Suprapubic skin (tissue), 4 donors: Measurements from ENCODE around the gene WWC2. TPM values are rescaled to one million over a fixed set of nuclear protein-coding genes. Genes with fewer than 3 reads are reported as not detected.

Experiments
- DNase-seq, 2 donors: peaks; one replicate each; pipeline ENCODE4 v3.0.0-alpha.2; 2019; ENCODE audit warnings: low spot score in 2 of 2
- H3K27ac ChIP-seq: fragments of 200-600 bp; sonication (generic); one replicate; pipeline ENCODE4 v1.5.1; 2019
- H3K27me3 ChIP-seq: fragments of 200-600 bp; sonication (generic); one replicate; pipeline ENCODE4 v1.5.1; 2019
- H3K36me3 ChIP-seq: fragments of 200-600 bp; sonication (generic); one replicate; pipeline ENCODE4 v1.5.1; 2019
- H3K4me1 ChIP-seq: fragments of 200-600 bp; sonication (generic); one replicate; pipeline ENCODE4 v1.5.1; 2019
- H3K4me3 ChIP-seq: fragments of 200-600 bp; sonication (generic); one replicate; pipeline ENCODE4 v1.5.1; 2019; ENCODE audit warnings: mild to moderate bottlenecking
- H3K9me3 ChIP-seq: fragments of 200-600 bp; sonication (generic); one replicate; pipeline ENCODE4 v1.5.1; 2019
- EP300 ChIP-seq: sonication (generic); formaldehyde crosslinking; IDR thresholded peaks from one replicate; pipeline ENCODE4 v1.6.1; 2017; ENCODE audit warnings: antibody characterized with exemption
- POLR2A ChIP-seq, 2 donors: fragments of 450-650 bp; IDR thresholded peaks; one replicate each; pipeline ENCODE4 v1.6.1; 2017; ENCODE audit warnings: antibody characterized with exemption in 2 of 2, mild to moderate bottlenecking in 2 of 2, moderate library complexity in 2 of 2
- POLR2AphosphoS5 ChIP-seq, 3 donors: sonication (generic); formaldehyde crosslinking; IDR thresholded peaks; one replicate each; pipeline ENCODE4 v1.6.1; 2017; ENCODE audit warnings: antibody characterized with exemption in 3 of 3
- WGBS: methylation state at CpG from one replicate; pipeline ENCODE4 v1.1.5; 2018; 5-methylcytosine and 5-hydroxymethylcytosine counted together
- total RNA-seq, 4 donors: library from RNA; depleted of rRNA; stranded (reverse); fragments of >200 nt; gene quantifications; one replicate each; pipeline ENCODE4 v1.1.0, GENCODE V29; 2016
- TF ChIP-seq, protein P1 (sequence below), 2 donors: fragments of 200-600 bp in 1 of 2; fragments of 450-650 bp in 1 of 2; sonication (generic) in 1 of 2; IDR thresholded peaks; one replicate each; pipeline ENCODE4 v1.5.1; 2016 to 2019; ENCODE audit warnings: antibody characterized with exemption in 2 of 2, mild to moderate bottlenecking in 1 of 2, moderate library complexity in 1 of 2

WWC2 gene
- total RNA-seq, 4 donors from 2014 or later, result 9.2 to 30.4 (median 15.2) TPM

DNA sequence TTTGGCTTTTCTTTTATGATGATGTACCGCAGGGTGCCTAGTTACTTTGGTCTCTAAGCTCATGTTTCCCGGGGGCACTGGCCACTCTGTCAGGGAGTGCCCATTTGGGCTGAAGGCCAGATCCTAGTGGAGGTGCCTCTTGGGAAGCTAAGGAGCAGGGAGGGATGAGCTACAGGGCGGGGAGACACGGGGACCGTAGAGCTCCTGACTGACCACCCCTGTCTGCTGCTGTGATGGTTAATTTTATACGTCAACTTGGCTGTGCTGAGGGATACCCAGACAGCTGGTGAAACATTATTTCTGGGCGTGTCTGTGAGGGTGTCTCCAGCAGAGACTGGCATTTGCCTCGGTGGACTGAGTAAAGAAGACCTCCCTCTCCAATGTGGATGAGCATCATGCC lies 248.1 kb downstream of the WWC2 start:
- Histone ChIP-seq H3K27ac (no peak overlapping the region), H3K9me3 (no peaks in the 10 kb centered on the region), H3K4me3 (no peak overlapping the region), H3K27me3 (no peaks in the 10 kb centered on the region), H3K4me1 (peaks cover 19% of the 10 kb centered on the region), H3K36me3 (no peaks in the 10 kb centered on the region)
- TF ChIP-seq POLR2AphosphoS5 (IDR thresholded peaks at IDR 0.05), result no peak
- TF ChIP-seq, protein P1, sequence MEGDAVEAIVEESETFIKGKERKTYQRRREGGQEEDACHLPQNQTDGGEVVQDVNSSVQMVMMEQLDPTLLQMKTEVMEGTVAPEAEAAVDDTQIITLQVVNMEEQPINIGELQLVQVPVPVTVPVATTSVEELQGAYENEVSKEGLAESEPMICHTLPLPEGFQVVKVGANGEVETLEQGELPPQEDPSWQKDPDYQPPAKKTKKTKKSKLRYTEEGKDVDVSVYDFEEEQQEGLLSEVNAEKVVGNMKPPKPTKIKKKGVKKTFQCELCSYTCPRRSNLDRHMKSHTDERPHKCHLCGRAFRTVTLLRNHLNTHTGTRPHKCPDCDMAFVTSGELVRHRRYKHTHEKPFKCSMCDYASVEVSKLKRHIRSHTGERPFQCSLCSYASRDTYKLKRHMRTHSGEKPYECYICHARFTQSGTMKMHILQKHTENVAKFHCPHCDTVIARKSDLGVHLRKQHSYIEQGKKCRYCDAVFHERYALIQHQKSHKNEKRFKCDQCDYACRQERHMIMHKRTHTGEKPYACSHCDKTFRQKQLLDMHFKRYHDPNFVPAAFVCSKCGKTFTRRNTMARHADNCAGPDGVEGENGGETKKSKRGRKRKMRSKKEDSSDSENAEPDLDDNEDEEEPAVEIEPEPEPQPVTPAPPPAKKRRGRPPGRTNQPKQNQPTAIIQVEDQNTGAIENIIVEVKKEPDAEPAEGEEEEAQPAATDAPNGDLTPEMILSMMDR (IDR thresholded peaks at IDR 0.05), result no peak
- TF ChIP-seq EP300, result no peak
- no peak for TF ChIP-seq POLR2A (IDR thresholded peaks at IDR 0.05)
- WGBS, result 87% methylated on average over 8 of the region's 8 CpGs
- DNase-seq, result no peak

DNA sequence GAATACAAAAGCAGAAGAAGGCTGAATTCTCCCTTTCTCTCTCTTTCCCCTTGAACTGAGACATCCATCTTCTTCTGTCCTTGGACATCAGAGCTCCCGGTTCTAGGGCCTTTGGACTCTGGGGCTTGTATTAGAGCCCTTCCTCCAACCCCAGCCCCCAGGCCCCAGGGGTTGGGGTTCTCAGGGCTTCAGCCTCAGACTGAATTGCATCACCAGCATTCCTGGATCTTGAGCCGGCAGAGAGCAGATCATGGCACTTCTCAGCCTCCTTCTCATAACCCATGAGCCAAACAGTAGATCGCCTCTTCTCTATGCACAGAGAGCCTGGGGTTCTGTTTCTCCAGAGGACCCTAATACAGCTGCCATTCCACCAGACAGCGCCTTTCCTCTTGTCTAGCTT lies 248.5 kb downstream of the WWC2 start:
- no peaks in the 10 kb centered on the region for H3K27me3 ChIP-seq
- TF ChIP-seq, protein P1 (IDR thresholded peaks at IDR 0.05), result no peak
- no peak for TF ChIP-seq EP300
- no peak for TF ChIP-seq POLR2A (IDR thresholded peaks at IDR 0.05)
- WGBS, result 95% methylated on average over 3 of the region's 4 CpGs
- H3K4me3 ChIP-seq, result no peak overlapping the region
- H3K27ac ChIP-seq, result no peak overlapping the region
- no peaks in the 10 kb centered on the region for H3K36me3 ChIP-seq
- no peaks in the 10 kb centered on the region for H3K9me3 ChIP-seq
- peaks cover 19% of the 10 kb centered on the region for H3K4me1 ChIP-seq
- no peak for DNase-seq

DNA sequence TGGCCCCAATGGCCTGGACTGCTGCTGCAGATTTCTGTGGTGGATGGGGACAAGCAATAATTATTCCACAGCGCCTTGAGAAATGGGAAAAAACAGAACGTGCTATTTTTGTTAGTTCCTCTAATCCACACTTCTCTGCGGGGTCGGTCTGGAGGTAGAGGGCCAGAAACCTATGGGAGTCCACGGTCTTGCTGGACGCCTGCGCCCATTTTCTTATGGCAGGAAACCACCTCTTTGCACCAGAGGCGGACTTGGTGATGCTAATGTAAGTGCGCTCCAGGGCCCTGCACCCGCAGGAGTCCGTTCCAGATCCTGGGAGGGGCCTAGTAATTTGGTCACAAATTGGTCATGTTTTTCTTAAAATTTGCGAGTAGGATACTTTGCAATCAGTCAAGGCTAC lies 249.1 kb downstream of the WWC2 start:
- peaks cover 18% of the 10 kb centered on the region for H3K4me1 ChIP-seq
- DNase-seq, result no peak
- H3K9me3 ChIP-seq, result no peaks in the 10 kb centered on the region
- H3K36me3 ChIP-seq, result no peaks in the 10 kb centered on the region
- WGBS, result 95% methylated on average over 12 of the region's 12 CpGs
- TF ChIP-seq, protein P1 (IDR thresholded peaks at IDR 0.05), result no peak
- no peak for TF ChIP-seq POLR2AphosphoS5 (IDR thresholded peaks at IDR 0.05)
- no peak for TF ChIP-seq EP300
- no peak for TF ChIP-seq POLR2A (IDR thresholded peaks at IDR 0.05)
- no peak overlapping the region for H3K27ac ChIP-seq
- no peaks in the 10 kb centered on the region for H3K27me3 ChIP-seq
- H3K4me3 ChIP-seq, result no peak overlapping the region

DNA sequence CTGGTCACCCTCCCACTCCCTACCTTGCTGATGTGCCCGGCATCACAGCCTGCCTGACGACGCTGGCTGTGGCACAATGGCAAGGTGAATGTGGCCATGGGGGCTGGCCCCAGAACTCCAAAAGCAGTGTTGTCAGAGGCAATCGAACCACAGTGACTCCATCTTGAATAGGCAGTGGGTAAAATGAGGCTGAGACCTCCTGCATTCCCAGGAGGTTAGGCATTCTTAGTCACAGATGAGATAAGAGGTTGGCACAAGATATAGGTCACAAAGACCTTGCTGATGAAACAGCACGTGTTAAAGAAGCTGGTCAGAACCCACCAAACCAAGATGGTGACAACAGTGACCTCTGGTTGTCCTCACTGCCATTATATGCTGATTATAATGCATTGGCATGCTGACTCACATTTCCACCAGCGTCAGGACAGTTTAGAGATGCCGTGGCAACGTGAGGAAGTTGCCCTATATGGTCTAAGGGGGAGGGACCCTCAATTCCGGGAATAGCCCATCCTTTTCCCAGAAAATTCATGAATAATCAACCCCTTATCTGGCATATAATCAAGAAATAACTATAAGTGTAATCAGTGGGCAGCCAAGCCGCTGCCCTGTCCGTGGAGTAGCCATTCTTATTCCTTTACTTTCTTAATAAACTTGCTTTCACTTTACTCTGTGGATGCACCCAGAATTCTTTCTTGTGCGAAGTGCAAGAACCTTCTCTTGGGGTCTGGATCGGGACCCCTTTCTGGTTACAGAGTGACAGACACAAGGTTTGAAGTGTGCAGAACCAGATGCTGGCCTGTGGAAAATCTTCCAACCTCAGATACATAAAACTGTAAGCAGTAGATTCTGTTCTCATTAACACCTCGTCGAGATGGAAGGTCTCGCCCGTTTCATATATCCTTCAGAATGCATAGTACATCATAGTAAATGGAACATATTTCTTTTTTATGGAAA lies 249.9 kb downstream of the WWC2 start:
- Histone ChIP-seq H3K27me3 (no peaks in the 10 kb centered on the region), H3K27ac (no peak overlapping the region), H3K4me1 (peaks cover 21% of the 10 kb centered on the region), H3K9me3 (no peaks in the 10 kb centered on the region), H3K4me3 (no peak overlapping the region), H3K36me3 (no peaks in the 10 kb centered on the region)
- TF ChIP-seq POLR2A (IDR thresholded peaks at IDR 0.05) (no peak), POLR2AphosphoS5 (IDR thresholded peaks at IDR 0.05) (no peak), EP300 (no peak)
- TF ChIP-seq, protein P1 (IDR thresholded peaks at IDR 0.05), result no peak
- 60% methylated on average over 17 of the region's 17 CpGs for WGBS
- no peak for DNase-seq

DNA sequence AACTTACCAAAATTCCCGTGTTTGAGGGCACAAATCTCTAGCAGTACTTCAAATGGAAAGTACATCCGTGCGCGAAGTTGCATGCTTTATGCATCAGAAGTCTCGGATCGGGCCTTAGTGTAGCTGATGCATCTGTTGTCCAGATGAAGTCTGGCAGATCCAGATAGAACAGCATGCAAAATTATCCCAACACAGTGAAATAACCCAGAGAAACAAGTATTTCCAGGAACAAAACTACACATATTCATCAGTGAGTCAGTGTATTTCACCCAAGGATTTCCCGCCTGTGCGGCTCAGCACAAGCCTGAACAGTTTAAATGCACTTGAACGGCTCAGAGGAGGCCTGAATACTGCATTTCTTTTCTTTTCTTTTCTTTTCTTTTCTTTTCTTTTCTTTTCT lies 250.6 kb downstream of the WWC2 start:
- DNase-seq, result no peak
- WGBS, result 67% methylated on average over 9 of the region's 9 CpGs
- no peak overlapping the region for H3K4me3 ChIP-seq
- H3K27ac ChIP-seq, result no peak overlapping the region
- peaks cover 27% of the 10 kb centered on the region for H3K4me1 ChIP-seq
- H3K9me3 ChIP-seq, result no peaks in the 10 kb centered on the region
- H3K36me3 ChIP-seq, result no peaks in the 10 kb centered on the region
- TF ChIP-seq POLR2A (IDR thresholded peaks at IDR 0.05), result no peak
- no peak for TF ChIP-seq POLR2AphosphoS5 (IDR thresholded peaks at IDR 0.05)
- TF ChIP-seq, protein P1 (IDR thresholded peaks at IDR 0.05), result no peak
- no peak for TF ChIP-seq EP300
- H3K27me3 ChIP-seq, result no peaks in the 10 kb centered on the region
